Activated gamma-delta T cell treated with Interleukin-2 at 50 U/mL for 16 hours (primary cell): ENCODE results near the gene ADAM11.

Experiments used
- DNase-seq: peaks from one replicate; pipeline ENCODE4 v3.0.0-alpha.2; 2020

Gene ADAM11

DNA sequence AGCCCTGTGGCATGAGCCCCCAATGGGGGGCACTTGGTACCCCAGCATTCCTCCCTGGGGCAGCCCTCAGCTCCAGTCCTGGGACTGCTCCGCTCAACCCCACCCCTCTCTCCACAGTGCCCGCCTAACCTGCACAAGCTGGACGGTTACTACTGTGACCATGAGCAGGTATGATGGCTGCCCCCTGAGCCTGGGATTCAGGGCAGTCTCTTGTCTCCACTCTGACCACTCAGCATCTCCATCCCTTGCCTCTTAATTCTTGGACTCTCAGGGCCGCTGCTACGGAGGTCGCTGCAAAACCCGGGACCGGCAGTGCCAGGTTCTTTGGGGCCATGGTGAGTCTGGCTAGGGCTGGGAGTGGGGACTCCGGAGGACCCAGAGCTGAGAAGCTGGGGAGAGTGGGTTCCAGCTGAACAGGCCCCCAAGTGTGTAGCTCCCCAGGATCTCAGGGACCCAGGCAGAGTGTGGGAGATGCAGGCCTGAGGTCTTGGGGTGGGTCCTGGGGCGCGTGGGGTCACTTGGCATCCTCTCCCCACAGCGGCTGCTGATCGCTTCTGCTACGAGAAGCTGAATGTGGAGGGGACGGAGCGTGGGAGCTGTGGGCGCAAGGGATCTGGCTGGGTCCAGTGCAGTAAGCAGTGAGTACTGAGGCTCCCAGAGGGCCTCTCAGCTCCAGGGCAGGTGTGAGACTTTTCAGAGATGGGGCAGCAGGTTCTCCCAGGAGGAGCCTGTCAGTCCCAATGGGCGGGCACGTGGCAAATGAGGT, 18.0 kb downstream of the ADAM11 start:
- DNase-seq, result no peak

GRCh38 chr17:44777394-44778348, 18.9 kb downstream of the ADAM11 start:
- DNase-seq, result no peak

GRCh38 chr17:44778656-44779210, 19.9 kb downstream of the ADAM11 start:
- DNase-seq, result no peak

- DNase-seq, result peak; percentile 76
These were observed 20.6 kb downstream of the ADAM11 start for GRCh38 chr17:44779211-44780025.

GRCh38 chr17:44780161-44780560, 21.4 kb downstream of the ADAM11 start:
- DNase-seq, result no peak

DNA sequence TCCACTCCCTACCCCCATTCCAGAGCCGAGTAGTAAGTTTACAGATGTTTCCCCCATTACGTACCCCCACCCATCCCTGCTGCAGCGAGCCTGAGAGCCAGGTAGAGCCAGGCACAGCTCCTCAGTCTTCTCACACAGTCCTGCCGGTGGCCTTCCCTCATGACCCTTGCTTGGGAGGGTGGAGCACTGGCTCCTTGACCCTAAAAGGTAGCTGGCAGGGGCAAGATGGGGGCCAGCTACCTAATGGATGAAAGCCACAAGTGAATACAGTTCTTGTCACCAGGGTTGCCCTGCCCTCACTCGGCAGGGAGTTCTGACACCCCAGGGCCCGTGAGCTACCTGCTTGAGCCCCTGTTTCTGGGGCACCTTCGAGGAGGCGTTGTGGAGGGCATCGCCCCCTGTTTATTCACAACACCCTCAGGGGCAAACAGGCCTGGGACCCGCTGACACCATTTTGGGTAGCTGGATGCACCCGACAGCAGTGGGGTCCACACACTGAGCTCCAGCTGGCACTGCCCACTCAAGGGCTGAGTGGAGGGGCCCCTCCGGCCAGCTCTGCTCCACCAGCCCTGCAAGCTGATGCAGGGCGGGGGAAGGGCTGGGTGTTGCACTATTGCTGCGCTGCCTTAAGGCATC, 22.2 kb downstream of the ADAM11 start:
- no peak for DNase-seq

DNA sequence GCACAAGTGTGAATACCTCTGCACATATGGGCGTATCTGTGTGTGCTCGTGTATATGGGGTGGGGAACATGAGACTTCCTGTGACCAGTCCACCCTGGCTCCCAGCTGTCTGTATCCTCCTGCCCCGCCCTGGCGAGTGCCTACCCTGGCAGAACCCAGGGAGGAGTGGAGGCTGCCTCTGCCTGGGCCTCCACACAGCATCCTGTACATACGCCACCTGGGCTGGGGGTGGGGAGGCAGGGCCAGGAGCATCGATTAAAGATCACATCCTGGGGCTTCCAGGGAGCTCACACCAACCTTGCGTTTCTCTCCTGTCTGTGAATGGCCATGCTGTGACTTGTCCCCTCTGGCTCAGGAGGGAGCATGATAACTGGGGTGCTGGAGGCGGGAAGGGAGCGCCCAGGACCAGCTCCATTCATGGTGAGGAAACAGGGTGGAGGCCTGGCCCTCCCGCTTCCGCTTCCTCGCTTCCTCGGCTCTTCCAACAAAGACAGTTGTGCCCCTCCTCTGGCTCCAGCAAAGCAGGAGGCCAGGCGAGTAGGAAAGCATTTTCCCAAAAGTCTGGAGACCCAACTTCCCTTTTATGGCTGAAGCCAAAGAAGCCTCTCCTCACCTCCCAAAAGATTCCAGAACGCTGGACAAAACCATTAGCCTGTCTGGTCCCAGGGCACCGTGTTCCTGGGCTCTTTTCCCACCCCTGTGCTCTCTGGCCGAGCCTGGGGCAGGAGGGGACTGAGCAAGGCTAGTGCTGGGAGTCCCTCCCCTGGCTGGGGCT, 22.9 kb downstream of the ADAM11 start:
- no peak for DNase-seq

GRCh38 chr17:44782326-44782850, 23.6 kb downstream of the ADAM11 start:
- no peak for DNase-seq

- no peak for DNase-seq
These were observed 27.1 kb downstream of the ADAM11 start for GRCh38 chr17:44785921-44786320.

GRCh38 chr17:44786551-44787081, 27.8 kb downstream of the ADAM11 start:
- DNase-seq, result no peak

GRCh38 chr17:44787271-44787940, 28.6 kb downstream of the ADAM11 start:
- DNase-seq, result no peak

DNA sequence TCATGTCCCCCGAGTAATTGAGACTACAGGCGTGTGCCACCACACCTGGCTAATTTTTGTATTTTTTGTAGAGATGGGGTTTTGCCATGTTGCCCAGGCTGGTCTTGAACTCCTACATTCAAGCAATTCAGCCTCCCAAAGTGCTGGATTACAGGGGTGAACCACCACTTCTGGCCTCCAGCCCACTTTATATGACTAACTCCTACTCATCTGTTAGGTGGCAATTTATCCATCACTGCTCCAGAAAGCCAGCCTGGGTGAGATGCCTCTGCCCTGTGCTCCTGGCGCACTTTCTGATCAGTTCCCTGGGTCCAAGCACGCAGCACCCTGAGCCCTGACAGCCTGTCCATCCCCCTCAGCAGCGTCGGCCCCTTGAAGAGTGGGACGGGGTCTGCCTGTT, 29.4 kb downstream of the ADAM11 start:
- DNase-seq, result no peak

- DNase-seq, result no peak
These were observed 33.5 kb downstream of the ADAM11 start for GRCh38 chr17:44792276-44792675.

DNA sequence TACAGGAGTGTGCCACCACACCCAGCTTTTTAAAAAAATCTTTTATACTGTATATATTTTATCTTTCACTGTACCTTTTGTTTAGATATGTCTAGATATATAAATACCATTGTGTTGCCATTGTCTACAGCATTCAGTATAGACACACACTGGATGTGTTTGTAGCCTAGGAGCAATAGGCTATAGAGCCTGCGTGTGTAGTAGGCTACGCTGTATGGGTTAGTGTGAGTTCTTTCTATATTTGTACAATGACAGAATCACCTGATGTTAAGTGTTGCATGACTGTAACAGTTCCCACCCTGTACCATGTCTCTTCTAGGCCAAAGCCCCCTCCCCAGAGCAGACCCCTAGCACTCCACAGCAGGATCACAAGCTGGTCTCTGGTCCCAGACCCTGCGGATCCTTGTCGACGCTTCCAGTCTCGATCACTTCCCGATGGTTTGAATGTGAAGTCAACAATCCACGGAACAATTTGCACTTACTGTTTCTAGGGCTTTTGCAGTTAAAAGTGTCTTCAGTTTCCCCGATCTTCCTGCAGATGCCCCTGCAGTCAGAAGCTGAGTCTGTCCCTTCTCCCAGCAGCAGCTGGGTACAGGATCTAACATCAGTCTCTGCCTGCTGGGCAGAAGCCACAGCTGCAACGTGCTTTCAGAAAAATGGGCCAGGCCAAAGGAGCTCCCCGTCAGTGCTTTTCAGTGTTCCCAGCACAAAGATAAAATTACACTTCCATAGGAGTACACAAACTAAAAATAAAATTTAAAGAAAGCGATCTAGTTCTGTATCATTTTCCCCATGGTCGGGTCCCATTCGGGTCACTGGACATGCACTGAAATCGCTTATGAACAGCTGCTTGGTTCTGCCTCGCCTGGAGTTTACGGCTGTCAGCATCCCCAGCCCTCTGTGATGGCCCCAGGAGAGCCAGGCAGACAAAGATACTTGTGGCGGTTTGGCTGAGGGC, 35.4 kb downstream of the ADAM11 start:
- DNase-seq, result no peak

GRCh38 chr17:44794851-44795413, 36.1 kb downstream of the ADAM11 start:
- DNase-seq, result no peak

GRCh38 chr17:44795421-44795820, 36.6 kb downstream of the ADAM11 start:
- no peak for DNase-seq

GRCh38 chr17:44795928-44796327, 37.1 kb downstream of the ADAM11 start:
- no peak for DNase-seq

GRCh38 chr17:44796731-44797130, 37.9 kb downstream of the ADAM11 start:
- no peak for DNase-seq

DNA sequence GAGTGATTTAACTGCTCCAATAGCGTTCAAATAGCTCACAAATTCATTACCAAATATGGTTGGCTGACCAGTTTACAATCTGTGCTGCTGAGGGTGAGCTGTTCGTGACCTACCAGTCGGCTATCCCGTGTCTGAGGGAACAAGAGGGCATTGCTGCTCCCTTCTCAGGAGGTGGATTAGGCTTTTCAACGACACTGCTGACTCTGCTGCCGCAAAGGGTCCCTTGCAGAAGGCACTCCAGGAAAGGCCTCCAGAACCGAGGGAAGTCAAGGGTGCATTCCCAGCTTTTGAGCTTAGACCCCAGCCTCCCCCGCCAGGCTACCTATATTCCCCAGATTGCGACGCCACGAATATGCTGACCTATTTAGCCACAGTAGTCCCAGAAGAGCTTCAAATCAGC, 39.0 kb downstream of the ADAM11 start:
- DNase-seq, result no peak
